Muscle layer of colon (tissue), 2 donors: ENCODE results near the gene PAIP2.
"Not testable (repeated sequence)": the region's sequence is repeated elsewhere in the genome, so short reads cannot be mapped to it uniquely, and the experiment has no call there.

Experiments used
- H3K27ac ChIP-seq: one replicate; pipeline ENCODE4 v1.7.0; 2013; ENCODE audit warnings: low read depth, mild to moderate bottlenecking, low read length, moderate library complexity
- H3K27me3 ChIP-seq, 2 donors: one replicate each; pipeline ENCODE4 v1.7.0; 2013; ENCODE audit warnings: low read length in 2 of 2, mild to moderate bottlenecking in 2 of 2; ENCODE audit not compliant: insufficient read depth in 2 of 2, control insufficient read depth in 1 of 2
- H3K36me3 ChIP-seq: one replicate; pipeline ENCODE4 v1.7.0; 2013; ENCODE audit warnings: mild to moderate bottlenecking, low read length; ENCODE audit not compliant: insufficient read depth
- H3K4me1 ChIP-seq: one replicate; pipeline ENCODE4 v1.7.0; 2013; ENCODE audit warnings: mild to moderate bottlenecking, low read length; ENCODE audit not compliant: insufficient read depth
- H3K4me3 ChIP-seq, 2 donors: one replicate each; pipeline ENCODE4 v1.7.0; 2013; ENCODE audit warnings: low read length in 2 of 2, low read depth in 1 of 2, mild to moderate bottlenecking in 1 of 2, moderate library complexity in 1 of 2
- H3K9ac ChIP-seq: one replicate; pipeline ENCODE4 v1.7.0; 2013; ENCODE audit warnings: low read length
- H3K9me3 ChIP-seq: one replicate; pipeline ENCODE4 v1.7.0; 2013; ENCODE audit warnings: mild to moderate bottlenecking, low read length
- donor health status: abdominal sarcoma.
- donor health status: Adenocarcinoma of cecum.

The PAIP2 gene

GRCh38 chr5:139301808-139302499 is 39.7 kb upstream of the PAIP2 start:
- Histone ChIP-seq H3K27ac (no peak overlapping the region), H3K27me3 (no peaks in the 10 kb centered on the region), H3K9me3 (no peaks in the 10 kb centered on the region), H3K36me3 (no peaks in the 10 kb centered on the region), H3K9ac (no peak overlapping the region), H3K4me3 (no peak overlapping the region), H3K4me1 (peaks cover 79% of the 10 kb centered on the region)

- H3K36me3 ChIP-seq, result no peaks in the 10 kb centered on the region
- H3K9me3 ChIP-seq, result no peaks in the 10 kb centered on the region
- H3K27me3 ChIP-seq, result no peaks in the 10 kb centered on the region
- H3K4me1 ChIP-seq, result peaks cover 75% of the 10 kb centered on the region
- no peak overlapping the region for H3K4me3 ChIP-seq
- H3K9ac ChIP-seq, result no peak overlapping the region
- H3K27ac ChIP-seq, result no peak overlapping the region
Observed at GRCh38 chr5:139304391-139305324, 37.0 kb upstream of the PAIP2 start.

DNA sequence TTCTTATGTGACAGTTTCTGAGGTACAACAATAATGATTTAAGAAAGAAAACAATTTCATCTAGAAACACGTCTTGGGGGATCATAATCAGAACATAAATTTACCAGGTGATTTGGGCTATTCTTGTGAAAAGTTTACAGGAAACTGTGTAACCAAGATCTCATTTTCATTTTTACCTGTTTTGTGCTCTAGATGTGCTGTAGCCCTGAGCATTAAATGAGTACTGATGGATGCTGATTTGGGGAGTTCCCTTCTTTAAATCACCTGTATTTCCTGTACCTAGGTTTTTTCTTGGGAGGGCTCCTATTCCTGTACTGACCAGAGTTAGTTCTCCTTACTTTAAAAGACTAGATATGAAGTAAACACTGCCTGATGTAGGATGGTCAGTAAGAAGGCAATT is 35.5 kb upstream of the PAIP2 start:
- Histone ChIP-seq H3K27me3 (no peaks in the 10 kb centered on the region), H3K36me3 (no peaks in the 10 kb centered on the region), H3K9me3 (no peaks in the 10 kb centered on the region), H3K4me3 (no peak overlapping the region), H3K9ac (no peak overlapping the region), H3K27ac (no peak overlapping the region), H3K4me1 (peaks cover 74% of the 10 kb centered on the region)

GRCh38 chr5:139306628-139307379 is 34.9 kb upstream of the PAIP2 start:
- H3K36me3 ChIP-seq, result no peaks in the 10 kb centered on the region
- no peak overlapping the region for H3K27ac ChIP-seq
- H3K9ac ChIP-seq, result no peak overlapping the region
- H3K27me3 ChIP-seq, result no peaks in the 10 kb centered on the region
- H3K9me3 ChIP-seq, result no peaks in the 10 kb centered on the region
- peaks cover 71% of the 10 kb centered on the region for H3K4me1 ChIP-seq
- H3K4me3 ChIP-seq, result no peak overlapping the region

DNA sequence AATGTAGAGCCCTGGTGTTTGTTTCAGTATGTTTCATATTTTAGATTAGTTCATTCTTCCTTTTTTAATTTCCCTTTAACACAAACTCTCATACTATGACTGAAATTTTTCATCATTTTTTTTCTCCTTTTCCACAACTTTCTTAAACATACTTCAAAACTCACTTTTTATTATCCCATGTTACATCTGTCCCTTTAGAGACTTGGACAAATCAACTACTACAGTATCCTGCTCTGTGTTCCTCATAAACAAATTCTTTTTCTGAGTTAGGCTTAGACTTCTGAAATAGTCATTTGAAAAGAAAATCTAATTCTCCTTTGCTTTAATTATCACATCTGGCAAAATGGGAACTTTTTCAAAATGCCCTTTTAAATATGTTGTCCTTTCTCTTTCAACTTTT is 32.9 kb upstream of the PAIP2 start:
- H3K9ac ChIP-seq, result no peak overlapping the region
- no peaks in the 10 kb centered on the region for H3K27me3 ChIP-seq
- H3K36me3 ChIP-seq, result no peaks in the 10 kb centered on the region
- no peak overlapping the region for H3K27ac ChIP-seq
- no peaks in the 10 kb centered on the region for H3K9me3 ChIP-seq
- H3K4me3 ChIP-seq, result no peak overlapping the region
- peaks cover 60% of the 10 kb centered on the region for H3K4me1 ChIP-seq

DNA sequence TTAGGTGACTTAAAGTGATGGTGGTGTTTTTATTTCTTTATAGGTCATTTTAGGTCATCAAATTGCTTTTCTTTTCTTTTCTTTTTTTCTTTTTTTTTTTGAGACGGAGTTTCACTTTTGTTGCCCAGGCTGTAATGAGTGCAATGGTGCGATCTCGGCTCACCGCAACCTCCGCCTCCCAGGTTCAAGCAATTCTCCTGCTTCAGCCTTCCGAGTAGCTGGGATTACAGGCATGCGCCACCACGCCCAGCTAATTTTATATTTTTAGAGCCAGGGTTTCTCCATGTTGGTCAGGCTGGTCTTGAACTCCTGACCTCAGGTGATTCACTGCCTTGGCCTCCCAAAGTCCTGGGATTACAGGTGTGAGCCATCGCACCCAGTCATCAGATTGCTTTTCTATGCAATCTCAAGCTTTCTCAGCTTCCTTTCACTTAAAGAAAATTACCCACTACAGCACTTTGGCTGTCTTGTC is 30.9 kb upstream of the PAIP2 start:
- not testable (repeated sequence) for H3K27ac ChIP-seq, H3K9ac ChIP-seq
- H3K4me1 ChIP-seq, result peaks cover 53% of the 10 kb centered on the region

GRCh38 chr5:139312075-139312474 is 29.6 kb upstream of the PAIP2 start:
- Histone ChIP-seq H3K4me3 (no peak overlapping the region), H3K9me3 (no peaks in the 10 kb centered on the region), H3K9ac (no peak overlapping the region), H3K27ac (no peak overlapping the region), H3K27me3 (no peaks in the 10 kb centered on the region), H3K4me1 (peaks cover 39% of the 10 kb centered on the region), H3K36me3 (peaks cover 10% of the 10 kb centered on the region)

More for the DNA sequence above, 30.9 kb upstream of the PAIP2 start:
- not testable (repeated sequence) for H3K4me3 ChIP-seq, H3K27me3 ChIP-seq, H3K9me3 ChIP-seq, H3K36me3 ChIP-seq

DNA sequence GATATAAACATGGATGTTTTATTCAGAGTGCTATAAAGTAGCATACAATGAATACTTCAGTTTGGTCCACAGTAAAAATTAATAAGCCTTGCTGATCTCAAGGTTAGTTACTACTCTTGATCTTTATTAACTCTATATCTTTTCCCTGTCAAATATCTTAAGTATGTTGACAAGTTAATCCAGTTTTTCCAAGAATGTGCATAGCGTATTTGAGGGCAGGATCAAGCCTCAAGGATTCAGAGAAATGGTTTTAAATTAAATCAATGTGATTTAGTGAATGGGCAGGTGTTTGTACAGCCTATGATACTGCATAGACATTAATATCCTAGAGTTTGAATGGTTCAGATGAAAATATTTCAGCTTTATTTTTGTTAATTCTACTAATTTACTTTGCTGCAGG is 27.4 kb upstream of the PAIP2 start:
- Histone ChIP-seq H3K36me3 (peaks cover 27% of the 10 kb centered on the region), H3K9me3 (no peaks in the 10 kb centered on the region), H3K27me3 (no peaks in the 10 kb centered on the region), H3K4me1 (peaks cover 20% of the 10 kb centered on the region), H3K9ac (no peak overlapping the region), H3K27ac (no peak overlapping the region), H3K4me3 (no peak overlapping the region)

- Histone ChIP-seq H3K27ac (no peak overlapping the region), H3K36me3 (peaks cover 33% of the 10 kb centered on the region), H3K4me3 (no peak overlapping the region), H3K27me3 (no peaks in the 10 kb centered on the region), H3K9me3 (no peaks in the 10 kb centered on the region), H3K4me1 (peaks cover 13% of the 10 kb centered on the region), H3K9ac (no peak overlapping the region)
Observed at GRCh38 chr5:139315056-139315615, 26.5 kb upstream of the PAIP2 start.

DNA sequence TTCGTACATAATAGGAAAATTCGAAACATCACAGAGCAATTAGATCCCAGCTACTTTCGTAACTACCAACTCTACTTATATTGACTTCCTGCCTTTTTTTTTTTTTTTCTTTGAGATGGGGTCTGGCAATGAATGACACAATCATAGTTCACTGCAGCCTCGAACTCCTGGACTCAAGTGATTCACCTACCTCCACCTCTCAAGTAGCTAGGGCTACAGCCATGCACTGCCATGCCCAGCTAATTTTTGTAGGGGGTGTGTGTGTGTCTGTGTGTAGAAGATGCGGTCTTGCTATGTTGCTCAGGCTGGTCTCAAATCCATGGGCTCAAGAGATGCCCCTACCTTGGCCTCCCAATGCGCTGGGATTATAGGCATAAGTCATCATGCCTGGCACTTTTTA is 5.8 kb upstream of the PAIP2 start:
- H3K9ac ChIP-seq, result no peak overlapping the region
- no peak overlapping the region for H3K27ac ChIP-seq
- H3K9me3 ChIP-seq, result no peaks in the 10 kb centered on the region

GRCh38 chr5:139340051-139340450 is 1.6 kb upstream of the PAIP2 start:
- Histone ChIP-seq H3K36me3 (no peaks in the 10 kb centered on the region), H3K27me3 (no peaks in the 10 kb centered on the region), H3K9me3 (no peaks in the 10 kb centered on the region), H3K9ac (no peak overlapping the region), H3K4me3 (no peak overlapping the region), H3K27ac (no peak overlapping the region), H3K4me1 (peaks cover 24% of the 10 kb centered on the region)

More for the DNA sequence above, 5.8 kb upstream of the PAIP2 start:
- H3K4me1 ChIP-seq, result peaks cover under 1% of the 10 kb centered on the region
- peaks cover 24% of the 10 kb centered on the region for H3K36me3 ChIP-seq
- no peaks in the 10 kb centered on the region for H3K27me3 ChIP-seq
- no peak overlapping the region for H3K4me3 ChIP-seq
